GM20000 (cell line): Measurements from ENCODE around the gene MYRIP.

Experiments used
- DNase-seq: peaks from one replicate; pipeline ENCODE4 v3.0.0; 2012; ENCODE audit warnings: low spot score
- TF ChIP-seq, protein P1 (sequence below): IDR thresholded peaks from 2 replicates; pipeline ENCODE4 v1.5.1; 2012; ENCODE audit warnings: mild to moderate bottlenecking, control low read depth; ENCODE audit errors: extremely low read depth, missing control alignments

MYRIP gene

DNA sequence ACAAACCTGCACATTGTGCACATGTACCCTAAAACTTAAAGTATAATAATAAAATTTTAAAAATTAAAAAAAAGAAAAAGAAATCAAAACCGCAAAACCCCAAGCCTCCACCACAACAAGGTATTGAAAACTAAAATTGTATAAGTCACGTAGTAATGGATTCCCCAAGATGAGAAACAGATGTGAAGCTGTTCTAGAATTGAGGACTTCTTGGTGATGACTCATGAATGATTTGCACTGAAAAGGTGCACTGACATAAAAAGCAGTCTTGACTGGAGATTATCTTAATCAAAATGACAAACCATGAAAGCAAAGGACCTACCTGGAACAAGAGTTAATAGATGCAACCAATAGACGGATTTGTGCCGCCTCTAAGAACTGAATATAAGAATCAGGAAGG is 225.8 kb downstream of the MYRIP start:
- TF ChIP-seq, protein P1, sequence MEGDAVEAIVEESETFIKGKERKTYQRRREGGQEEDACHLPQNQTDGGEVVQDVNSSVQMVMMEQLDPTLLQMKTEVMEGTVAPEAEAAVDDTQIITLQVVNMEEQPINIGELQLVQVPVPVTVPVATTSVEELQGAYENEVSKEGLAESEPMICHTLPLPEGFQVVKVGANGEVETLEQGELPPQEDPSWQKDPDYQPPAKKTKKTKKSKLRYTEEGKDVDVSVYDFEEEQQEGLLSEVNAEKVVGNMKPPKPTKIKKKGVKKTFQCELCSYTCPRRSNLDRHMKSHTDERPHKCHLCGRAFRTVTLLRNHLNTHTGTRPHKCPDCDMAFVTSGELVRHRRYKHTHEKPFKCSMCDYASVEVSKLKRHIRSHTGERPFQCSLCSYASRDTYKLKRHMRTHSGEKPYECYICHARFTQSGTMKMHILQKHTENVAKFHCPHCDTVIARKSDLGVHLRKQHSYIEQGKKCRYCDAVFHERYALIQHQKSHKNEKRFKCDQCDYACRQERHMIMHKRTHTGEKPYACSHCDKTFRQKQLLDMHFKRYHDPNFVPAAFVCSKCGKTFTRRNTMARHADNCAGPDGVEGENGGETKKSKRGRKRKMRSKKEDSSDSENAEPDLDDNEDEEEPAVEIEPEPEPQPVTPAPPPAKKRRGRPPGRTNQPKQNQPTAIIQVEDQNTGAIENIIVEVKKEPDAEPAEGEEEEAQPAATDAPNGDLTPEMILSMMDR = no peak
- no peak for DNase-seq

DNA sequence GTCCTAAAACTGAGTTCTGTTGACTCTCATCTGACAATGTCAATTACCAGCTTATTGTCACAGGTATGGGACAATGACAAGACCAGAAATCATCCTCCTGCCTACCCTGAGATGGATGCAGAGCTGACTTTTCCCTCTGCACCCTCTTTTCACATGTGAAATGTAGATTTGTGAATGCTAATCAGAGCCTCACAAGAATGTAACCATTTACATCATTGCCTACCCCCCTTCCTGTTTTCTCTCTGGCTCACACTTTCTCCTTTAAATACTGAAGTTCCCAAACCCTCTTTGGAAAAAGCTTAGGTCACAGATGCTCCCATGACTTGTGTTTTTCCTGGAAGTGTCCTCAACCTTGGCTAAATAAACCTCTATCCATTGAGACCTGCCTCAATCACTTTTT is 228.2 kb downstream of the MYRIP start:
- no peak for DNase-seq

DNA sequence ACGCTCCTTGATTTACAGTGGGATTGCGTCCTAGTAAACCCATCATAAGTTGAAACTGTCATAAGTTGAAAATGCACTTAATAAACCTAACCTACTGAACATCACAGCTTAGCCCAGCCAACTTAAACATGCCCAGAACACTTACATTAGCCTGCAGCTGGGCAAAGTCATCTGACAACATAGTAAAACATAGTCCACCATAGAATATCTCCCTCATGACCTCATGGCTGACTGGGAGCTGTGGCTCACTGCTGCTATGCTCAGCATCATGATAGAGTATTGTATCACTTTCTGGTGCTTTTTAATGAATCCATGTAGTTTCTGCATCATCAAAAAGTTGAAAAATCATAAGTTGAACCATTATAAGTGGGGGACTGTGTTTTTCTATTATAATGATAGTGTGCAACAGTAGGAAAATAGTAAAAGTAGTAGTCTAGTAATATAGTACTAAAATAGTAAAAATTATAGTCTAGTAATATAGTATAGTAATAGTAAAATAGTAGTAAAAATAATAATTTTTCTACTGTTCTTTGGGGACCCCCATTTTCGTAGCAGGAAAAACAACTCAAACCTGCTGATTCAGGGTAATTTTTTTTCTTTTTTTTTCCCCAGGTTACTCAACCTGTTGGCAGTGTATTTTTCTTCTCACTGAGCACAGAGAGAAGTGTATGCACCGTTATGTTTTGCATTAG is 233.5 kb downstream of the MYRIP start:
- TF ChIP-seq, protein P1 = no peak
- no peak for DNase-seq

More for the DNA sequence above, 228.2 kb downstream of the MYRIP start:
- TF ChIP-seq, protein P1 = no peak

DNA sequence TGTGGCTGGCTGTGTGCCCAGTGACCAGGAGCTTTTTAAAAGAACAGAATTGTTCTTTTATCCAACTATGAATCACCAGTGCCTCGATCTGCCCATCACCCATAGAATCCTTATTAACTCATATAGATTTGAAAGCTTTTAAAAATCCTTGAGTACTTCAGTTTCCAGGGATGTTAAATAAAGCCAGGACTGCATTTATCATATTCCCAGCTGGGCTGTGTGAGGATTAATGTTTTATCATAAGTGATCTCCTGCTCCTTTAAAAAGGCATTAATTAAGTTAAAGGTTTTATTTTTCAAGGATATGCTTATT is 234.0 kb downstream of the MYRIP start:
- TF ChIP-seq, protein P1 = no peak
- no peak for DNase-seq

DNA sequence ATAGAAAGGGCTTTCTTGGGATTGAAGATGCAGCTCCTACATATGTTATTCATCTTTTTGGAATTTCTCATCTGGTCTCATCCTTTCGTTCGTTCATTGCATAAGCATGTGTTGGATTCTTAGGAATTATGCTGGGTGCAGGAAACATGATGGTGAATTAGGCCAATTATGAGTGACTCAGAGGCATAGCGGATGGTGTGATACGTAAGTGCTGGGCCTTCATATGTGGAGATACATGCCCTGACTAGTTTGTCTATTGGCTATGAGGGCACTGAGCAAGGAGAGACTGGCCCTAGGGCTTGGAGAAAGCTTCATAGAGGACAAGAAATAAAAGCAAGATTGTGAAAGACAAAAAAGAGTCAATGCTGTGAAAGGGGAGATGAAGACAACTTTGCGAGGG is 235.1 kb downstream of the MYRIP start:
- TF ChIP-seq, protein P1 = no peak
- DNase-seq = no peak

DNA sequence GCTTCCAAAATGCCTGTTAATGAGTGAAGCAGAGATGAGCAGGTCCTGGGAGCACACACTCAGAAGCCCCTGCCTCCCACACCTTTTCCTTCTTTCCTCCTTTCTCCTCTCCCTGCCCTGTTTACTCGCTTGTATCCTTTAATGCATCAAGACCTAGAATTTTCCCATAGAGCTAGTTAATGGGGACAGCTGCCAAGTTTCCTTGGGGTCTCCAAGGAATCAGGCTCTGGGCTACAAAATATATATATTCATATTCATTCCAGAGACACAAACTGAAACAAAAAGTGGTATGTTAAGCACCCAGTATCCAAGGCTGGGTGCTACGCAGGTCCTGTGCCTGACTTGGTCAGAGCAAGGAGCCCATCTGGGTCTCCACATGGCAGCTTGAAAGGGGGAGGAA is 235.6 kb downstream of the MYRIP start:
- DNase-seq = no peak

DNA sequence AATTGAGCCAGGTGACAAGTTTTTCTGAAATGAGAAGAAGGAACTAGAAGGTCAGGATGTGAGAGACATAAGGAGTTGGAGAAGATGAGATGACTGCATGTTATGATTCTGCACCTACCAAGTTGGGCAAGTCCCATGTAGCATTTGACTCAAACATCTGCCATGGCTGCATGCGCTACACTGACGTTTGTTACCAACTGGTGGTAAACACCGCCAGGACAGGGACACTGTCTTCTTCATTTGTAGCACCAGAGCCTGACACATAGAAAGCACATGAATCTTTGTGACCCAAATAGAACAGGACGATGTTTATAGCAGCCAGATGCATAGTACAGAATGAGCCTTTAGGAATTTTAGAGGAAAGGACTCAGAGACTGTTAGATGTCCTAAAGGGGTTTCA is 236.7 kb downstream of the MYRIP start:
- DNase-seq = no peak

More for the DNA sequence above, 235.6 kb downstream of the MYRIP start:
- TF ChIP-seq, protein P1 = no peak

More for the DNA sequence above, 236.7 kb downstream of the MYRIP start:
- TF ChIP-seq, protein P1 = no peak
